Adrenal gland (tissue), 5 donors: Measurements from ENCODE around the gene CPA3.

Experiments used
- POLR2A ChIP-seq, 2 donors: fragments of 450-650 bp; IDR thresholded peaks; one replicate each; pipeline ENCODE4 v1.6.1; 2017; ENCODE audit warnings: antibody characterized with exemption in 2 of 2, mild to moderate bottlenecking in 2 of 2, moderate library complexity in 1 of 2
- TF ChIP-seq, protein P1 (sequence below), 6 experiments: fragments of 450-650 bp in 4 of 6; fragments of 200-600 bp in 2 of 6; sonication (generic) in 1 of 6; IDR thresholded peaks; 1 replicate in 5 of 6; 2 replicates in 1 of 6; pipeline versions ENCODE4 v1.5.1 to v1.8.0; 2016 to 2021; ENCODE audit warnings: antibody characterized with exemption in 6 of 6, mild to moderate bottlenecking in 2 of 6, moderate library complexity in 1 of 6
- donor health status: DM: no; HTN: no; CAD: no.

DNA sequence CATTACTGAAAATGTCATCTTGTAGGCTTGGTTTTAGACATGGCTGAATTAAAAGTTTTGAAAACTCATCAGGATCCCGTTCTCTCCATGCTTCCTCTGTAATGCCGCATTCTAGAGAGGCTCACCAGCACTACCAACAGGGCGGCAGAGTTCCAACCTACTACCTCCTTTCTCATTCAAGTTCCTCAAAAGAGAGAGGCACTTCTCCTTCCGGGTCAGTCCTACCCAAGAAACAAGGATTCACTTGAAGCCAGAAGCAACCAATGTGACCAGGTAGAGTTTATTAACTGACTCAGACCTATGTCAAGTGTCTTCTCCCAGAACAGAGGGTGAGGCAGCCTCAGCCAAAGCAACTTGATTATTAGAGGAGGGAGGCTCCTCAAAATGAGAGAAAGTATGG, 66.5 kb downstream of the CPA3 start:
- TF ChIP-seq, protein P1, sequence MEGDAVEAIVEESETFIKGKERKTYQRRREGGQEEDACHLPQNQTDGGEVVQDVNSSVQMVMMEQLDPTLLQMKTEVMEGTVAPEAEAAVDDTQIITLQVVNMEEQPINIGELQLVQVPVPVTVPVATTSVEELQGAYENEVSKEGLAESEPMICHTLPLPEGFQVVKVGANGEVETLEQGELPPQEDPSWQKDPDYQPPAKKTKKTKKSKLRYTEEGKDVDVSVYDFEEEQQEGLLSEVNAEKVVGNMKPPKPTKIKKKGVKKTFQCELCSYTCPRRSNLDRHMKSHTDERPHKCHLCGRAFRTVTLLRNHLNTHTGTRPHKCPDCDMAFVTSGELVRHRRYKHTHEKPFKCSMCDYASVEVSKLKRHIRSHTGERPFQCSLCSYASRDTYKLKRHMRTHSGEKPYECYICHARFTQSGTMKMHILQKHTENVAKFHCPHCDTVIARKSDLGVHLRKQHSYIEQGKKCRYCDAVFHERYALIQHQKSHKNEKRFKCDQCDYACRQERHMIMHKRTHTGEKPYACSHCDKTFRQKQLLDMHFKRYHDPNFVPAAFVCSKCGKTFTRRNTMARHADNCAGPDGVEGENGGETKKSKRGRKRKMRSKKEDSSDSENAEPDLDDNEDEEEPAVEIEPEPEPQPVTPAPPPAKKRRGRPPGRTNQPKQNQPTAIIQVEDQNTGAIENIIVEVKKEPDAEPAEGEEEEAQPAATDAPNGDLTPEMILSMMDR (IDR thresholded peaks at IDR 0.05): no peak
- no peak for TF ChIP-seq POLR2A (IDR thresholded peaks at IDR 0.05)
